Measurements from ENCODE around the gene ATG14.
"Not testable (repeated sequence)": the region's sequence is repeated elsewhere in the genome, so short reads cannot be mapped to it uniquely, and the experiment has no call there.

The ATG14 gene

DNA sequence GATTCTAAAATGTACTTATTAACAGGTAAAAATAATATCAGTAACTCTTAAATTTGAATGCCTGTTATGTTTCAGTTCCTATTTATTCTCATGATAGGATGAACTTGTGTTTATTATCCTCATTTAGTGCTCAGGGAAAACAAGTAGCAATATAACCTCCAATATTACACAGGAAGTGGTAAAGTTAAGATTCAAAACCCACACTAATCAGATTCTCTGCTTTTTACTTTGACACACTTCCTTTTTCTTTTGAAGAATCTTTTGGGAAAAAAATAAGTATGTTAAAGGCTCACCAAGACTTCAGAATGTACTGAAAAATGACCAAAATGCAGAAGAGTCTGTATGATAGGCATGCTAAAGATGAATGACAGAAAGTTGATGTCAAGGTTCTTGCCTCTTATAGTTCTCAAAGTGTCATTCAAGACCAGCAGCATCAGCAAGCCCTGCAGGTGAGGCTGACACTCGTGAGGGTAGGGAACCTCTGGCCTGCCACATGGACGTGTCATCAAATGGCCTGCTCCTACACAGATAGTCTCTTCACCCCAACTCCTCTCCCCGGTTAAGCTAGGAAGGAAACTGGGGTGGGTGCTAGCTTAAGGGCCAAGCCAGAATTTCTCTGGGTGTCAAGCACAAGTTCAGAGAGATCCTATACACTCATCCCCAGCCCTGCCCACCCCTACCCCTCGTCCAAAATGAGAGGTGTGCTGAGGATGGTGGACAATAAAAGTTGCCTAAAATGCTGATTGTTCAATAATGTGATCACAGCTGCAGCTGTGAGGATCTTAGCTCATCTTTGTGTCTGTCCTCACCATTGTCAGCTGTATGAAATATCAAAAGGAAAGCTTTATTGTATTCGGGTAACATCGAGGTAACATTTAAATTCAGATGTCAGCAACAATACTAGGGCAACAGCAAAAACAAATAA is 22.5 kb upstream of the ATG14 start:
- DNase-seq (ENCODE audit: low read depth in 2 of 2): no peak

GRCh38 chr14:55432628-55433027 is 21.0 kb upstream of the ATG14 start:
- DNase-seq (ENCODE audit: low read depth in 2 of 2): no peak

DNA sequence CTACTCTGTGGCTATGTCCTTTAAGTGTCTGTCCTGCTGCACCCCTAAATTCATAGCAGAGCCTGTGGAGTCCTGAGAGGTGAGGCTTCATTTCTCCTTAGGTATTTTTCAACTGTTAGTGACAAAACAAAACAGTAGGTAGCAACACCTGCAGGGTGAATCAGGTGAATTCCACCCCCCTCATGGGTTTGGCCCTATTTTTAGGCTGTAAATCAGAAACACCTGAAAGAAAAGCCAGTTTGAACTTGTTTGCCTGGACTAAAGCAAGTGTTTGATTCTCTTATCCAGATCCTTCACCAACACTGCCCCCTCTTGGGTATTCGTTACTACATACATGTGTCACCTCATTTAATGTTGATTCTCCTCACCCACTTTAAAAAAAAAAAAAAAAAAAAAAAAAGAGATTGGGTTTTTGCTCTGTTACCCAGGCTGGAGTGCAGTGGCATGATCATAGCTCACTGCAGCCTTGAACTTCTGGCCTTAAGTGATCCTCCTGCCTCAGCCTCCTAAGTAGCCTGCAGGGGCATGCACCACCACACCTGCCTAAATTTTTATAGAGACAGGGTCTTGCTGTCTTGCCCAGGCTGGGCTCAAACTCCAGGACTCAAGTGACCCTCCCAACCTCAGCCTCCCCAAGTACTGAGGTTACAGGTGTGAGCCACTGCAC is 18.5 kb upstream of the ATG14 start:
- no peak for DNase-seq (ENCODE audit: low read depth in 2 of 2)

DNA sequence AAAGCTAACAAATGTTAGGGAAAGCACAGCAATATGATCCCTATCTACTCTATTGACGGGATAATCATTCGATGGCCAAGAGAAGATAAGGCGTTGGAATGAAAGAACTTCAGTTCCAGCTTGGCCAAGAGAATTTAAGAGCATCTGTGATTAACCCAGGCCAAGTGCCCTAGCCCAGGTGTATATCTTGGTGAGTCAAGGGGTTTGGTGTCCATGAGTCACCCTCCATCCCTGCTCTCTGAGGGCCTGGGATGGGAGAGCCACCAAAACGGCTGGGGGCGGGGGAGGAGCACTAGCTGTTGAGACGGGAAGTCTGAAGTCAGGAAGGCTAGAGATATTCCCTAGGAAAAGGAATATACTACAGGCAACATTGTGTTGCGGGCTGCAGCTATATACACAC is 15.8 kb upstream of the ATG14 start:
- DNase-seq (ENCODE audit: low read depth in 2 of 2): no peak

- no peak for DNase-seq (ENCODE audit: low read depth in 2 of 2)
These were observed 15.3 kb upstream of the ATG14 start for GRCh38 chr14:55426891-55427290.

DNA sequence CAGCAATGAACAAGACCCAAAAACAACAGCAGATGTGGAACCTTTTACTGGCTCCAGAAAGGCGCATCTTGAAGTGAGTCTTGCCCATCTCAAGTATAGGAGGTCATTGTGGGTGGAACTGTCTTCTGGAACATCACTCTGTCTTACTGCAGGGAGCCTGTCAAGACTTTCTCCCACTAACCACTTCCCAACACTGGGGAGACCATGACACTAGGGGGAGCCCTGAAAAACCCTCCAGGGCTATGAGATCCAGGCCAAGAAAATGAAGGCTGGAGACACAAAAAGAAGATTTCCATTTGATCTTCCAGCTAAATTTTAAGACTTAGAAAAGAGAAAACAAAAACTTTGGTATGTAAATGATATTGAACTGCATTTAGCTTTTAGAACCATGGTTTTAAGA is 13.5 kb upstream of the ATG14 start:
- DNase-seq (ENCODE audit: low read depth in 2 of 2): no peak

GRCh38 chr14:55423969-55424368 is 12.3 kb upstream of the ATG14 start:
- no peak for DNase-seq (ENCODE audit: low read depth in 2 of 2)

GRCh38 chr14:55422338-55422737 is 10.7 kb upstream of the ATG14 start:
- DNase-seq (ENCODE audit: low read depth in 2 of 2): not testable (repeated sequence)

DNA sequence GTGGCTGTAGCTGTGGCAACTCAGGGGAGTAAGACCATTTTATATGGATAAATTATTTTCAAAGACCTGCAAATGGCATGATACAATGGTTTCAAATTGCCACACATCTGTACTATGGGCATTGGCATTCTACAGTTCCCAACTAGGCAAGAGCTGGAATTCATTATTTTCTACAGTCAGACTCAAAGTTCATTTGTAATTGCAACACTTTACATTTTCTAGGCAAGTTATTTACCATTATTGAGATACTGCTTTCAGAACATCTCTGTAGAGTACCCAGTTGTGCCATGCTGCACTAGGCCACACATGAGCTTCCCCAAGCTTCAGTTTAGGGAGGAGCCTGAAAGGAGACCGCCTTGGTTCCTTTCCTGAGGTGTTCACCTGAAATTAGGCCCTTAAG is 8.0 kb upstream of the ATG14 start:
- no peak for DNase-seq (ENCODE audit: low read depth in 2 of 2)

- no peak for DNase-seq (ENCODE audit: low read depth in 2 of 2)
These were observed 6.8 kb upstream of the ATG14 start for GRCh38 chr14:55418411-55418810.

GRCh38 chr14:55417955-55418354 is 6.3 kb upstream of the ATG14 start:
- DNase-seq (ENCODE audit: low read depth in 2 of 2): no peak

DNA sequence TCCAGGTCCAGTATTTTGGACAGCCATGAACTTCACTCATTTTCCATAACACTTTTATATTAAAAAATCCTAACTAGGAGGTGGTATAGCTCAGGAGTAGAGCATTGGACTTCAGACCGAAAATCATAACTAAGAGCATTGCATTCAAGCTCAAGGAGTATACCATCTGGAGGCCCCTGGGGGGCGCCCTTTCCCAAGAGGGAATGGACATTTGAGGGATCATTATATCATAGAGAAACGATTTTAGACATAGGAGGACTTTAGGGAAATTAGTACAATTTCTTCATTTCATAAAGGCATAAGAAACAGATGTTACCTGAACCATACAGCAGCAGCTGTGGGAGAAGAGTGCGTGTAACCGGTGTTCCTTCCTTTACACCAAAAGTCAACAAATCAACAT is 5.2 kb upstream of the ATG14 start:
- peak in 1 of 2 experiments; percentile 20 for DNase-seq (ENCODE audit: low read depth in 2 of 2)

- DNase-seq (ENCODE audit: low read depth in 2 of 2): no peak
These were observed 2.9 kb upstream of the ATG14 start for GRCh38 chr14:55414551-55414950.

GRCh38 chr14:55412676-55413075 is 1.0 kb upstream of the ATG14 start:
- no peak for DNase-seq (ENCODE audit: low read depth in 2 of 2)

GRCh38 chr14:55410876-55411275 is 754 bp downstream of the ATG14 start:
- DNase-seq (ENCODE audit: low read depth in 2 of 2): no peak

DNA sequence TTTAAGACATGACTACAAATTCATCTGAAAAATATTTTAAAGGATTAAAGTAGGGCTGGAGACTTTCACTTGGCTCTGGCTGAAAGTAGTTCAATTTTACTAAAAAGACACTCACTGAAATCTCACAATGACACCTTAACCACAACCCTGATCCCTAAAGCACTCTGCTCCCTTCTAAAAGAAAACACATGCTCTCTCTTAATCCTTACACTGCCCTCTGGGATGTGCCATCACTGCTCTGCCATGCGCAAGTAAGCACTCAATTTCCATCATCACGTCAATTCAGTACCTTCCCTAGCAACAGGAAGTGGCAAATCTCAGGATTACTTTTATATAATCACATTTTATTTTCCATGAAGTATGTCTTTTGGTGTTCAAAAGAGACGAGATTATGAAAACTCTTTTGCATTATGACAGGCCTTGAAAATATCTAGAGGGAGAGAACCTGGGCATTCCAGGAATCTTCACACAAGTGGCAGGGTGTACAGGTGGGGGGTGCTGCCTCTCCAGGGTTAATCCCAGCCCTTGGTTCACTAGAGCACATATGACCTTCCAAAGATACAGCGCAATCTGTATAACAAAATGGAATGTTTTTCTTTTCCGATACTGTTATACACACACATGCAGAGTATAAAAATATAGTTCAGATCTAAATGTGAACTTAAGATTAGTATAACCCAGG is 7.3 kb downstream of the ATG14 start:
- DNase-seq (ENCODE audit: low read depth in 2 of 2): no peak

DNA sequence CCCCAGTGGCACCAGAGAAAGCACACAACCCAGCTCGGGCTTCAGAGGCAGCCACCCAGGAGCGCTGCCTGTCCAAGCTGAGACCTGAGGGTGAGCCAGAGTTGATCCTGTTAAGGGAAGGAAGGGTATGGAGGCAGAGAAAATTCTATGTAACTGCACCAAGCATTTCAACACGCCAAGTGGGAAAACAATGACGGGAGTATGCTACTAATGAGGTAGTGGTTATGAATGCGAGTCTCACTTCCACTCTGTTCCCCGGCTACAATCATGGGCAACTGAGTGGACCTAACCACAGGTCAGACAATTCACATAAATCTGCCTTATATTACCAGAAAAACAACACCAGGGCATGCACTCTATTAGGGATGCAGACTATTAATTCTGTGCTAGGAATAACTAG is 9.9 kb downstream of the ATG14 start:
- no peak for DNase-seq (ENCODE audit: low read depth in 2 of 2)

- DNase-seq (ENCODE audit: low read depth in 2 of 2): no peak
These were observed 11.8 kb downstream of the ATG14 start for GRCh38 chr14:55399852-55400251.

GRCh38 chr14:55399183-55399582 is 12.4 kb downstream of the ATG14 start:
- no peak for DNase-seq (ENCODE audit: low read depth in 2 of 2)

DNA sequence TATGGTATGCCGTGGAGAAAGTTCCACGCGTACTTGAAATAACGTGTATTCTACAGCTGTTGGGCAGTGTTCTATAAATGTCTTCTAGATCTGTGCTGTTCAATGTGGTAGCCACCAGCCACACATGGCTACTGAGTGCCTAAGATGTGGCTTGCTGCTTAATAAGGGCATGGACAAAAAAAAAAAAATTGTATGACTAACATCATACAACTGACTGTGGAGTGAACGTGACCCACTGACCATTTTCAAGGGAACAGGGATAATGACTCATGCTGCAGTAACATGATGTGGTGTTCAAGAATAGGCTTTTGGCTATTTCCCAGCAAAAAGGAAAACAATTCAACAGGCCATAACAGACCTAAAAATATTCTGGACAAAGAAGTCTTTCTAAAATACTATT is 13.0 kb downstream of the ATG14 start:
- no peak for DNase-seq (ENCODE audit: low read depth in 2 of 2)

DNA sequence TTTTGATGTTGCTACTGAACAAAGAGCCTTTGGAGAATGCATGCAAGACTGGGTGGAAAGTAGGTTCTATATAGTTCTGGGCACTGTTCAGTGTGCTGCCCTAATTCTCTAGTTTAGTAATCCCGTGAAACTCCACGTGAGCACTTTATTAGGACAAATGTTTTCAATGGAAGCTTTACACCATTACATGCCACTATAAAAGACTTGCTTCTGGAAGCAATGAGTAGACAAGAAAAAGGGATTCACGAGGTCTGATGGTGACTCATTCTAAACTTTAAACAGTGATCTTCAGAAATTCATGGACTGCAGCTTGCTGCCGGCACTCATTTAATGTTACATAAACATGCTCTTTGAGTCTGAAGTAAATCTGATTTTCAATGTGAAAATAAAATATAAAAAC is 22.3 kb downstream of the ATG14 start:
- no peak for DNase-seq (ENCODE audit: low read depth in 2 of 2)

DNA sequence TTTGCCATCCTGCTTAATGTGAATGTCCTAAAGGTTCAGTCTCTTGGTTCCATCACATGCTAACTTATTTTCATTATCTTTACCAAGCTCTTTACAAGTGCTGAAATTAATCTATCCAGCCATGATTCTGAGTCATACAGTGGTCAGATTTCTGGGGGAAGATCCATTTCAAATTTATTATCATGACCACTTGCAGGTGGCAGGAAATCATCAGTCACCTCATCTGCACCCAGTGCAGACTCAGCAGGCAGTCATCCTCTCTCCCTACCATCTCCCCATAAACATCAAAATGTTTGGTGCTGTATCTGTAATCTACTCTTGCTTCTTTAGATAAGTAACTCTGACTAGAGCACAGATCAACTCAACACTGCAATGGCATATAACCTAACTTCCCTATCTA is 23.5 kb downstream of the ATG14 start:
- no peak for DNase-seq (ENCODE audit: low read depth in 2 of 2)

DNA sequence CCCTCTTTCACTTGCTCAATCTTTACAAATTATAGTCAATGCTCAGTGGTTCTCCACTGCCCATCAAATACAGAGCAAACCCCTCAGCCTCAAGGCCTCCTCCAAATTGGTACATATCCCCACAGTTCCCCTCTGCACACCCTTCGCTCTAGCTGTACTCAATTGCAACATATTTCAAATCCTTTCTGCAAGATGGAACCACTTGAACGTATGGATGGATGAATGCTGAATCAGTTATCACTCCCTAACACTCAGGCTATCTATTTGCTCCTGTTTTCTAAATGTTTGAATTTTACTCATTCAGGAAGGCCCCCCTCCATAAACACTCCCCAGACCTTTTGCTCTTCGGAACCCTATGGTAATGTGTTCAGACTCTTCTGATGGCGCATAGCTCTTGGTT is 24.5 kb downstream of the ATG14 start:
- DNase-seq (ENCODE audit: low read depth in 2 of 2): no peak
